DMS53 treated with DMSO at 0.1 percent for 48 hours (cell line): Measurements from ENCODE around the gene VDR.
A peak's percentile ranks its signal among the peaks of the same experiment; 100 is the strongest.

ENCODE experiments used
- DNase-seq: peaks from one replicate; lab custom pipeline; 2025; ENCODE audit not compliant: unreplicated experiment; lab: John Stamatoyannopoulos, UW

The VDR gene

GRCh38 chr12:47833591-47834012 lies 71.2 kb downstream of the VDR start:
- DNase-seq = no peak

GRCh38 chr12:47832263-47832933 lies 72.4 kb downstream of the VDR start:
- no peak for DNase-seq

- DNase-seq = no peak
These were observed 75.2 kb downstream of the VDR start for GRCh38 chr12:47829584-47829983.

- DNase-seq = no peak
These were observed 75.8 kb downstream of the VDR start for GRCh38 chr12:47828976-47829482.

- DNase-seq = no peak
These were observed 76.5 kb downstream of the VDR start for GRCh38 chr12:47828008-47828975.

GRCh38 chr12:47825173-47825639 lies 79.6 kb downstream of the VDR start:
- no peak for DNase-seq

- no peak for DNase-seq
These were observed 80.2 kb downstream of the VDR start for GRCh38 chr12:47824635-47825034.

GRCh38 chr12:47824198-47824597 lies 80.6 kb downstream of the VDR start:
- DNase-seq = no peak

GRCh38 chr12:47823422-47824086 lies 81.2 kb downstream of the VDR start:
- no peak for DNase-seq

GRCh38 chr12:47822863-47823262 lies 81.9 kb downstream of the VDR start:
- no peak for DNase-seq

GRCh38 chr12:47822401-47822800 lies 82.4 kb downstream of the VDR start:
- no peak for DNase-seq

GRCh38 chr12:47821346-47821706 lies 83.5 kb downstream of the VDR start:
- DNase-seq = no peak

GRCh38 chr12:47820631-47821345 lies 84.0 kb downstream of the VDR start:
- DNase-seq = no peak

GRCh38 chr12:47819896-47820630 lies 84.7 kb downstream of the VDR start, which contains the start of gene HDAC7:
Gene HDAC7, minus strand, starts transcription at chr12:47819903. Its CDS starts 118 bp downstream, at chr12:47819785.
- peak; percentile 75 for DNase-seq

GRCh38 chr12:47819138-47819895 lies 85.5 kb downstream of the VDR start:
- peak; percentile 45 for DNase-seq

- no peak for DNase-seq
These were observed 86.2 kb downstream of the VDR start for GRCh38 chr12:47818467-47819137.

- no peak for DNase-seq
These were observed 86.8 kb downstream of the VDR start for GRCh38 chr12:47818007-47818376.

- DNase-seq = no peak
These were observed 87.4 kb downstream of the VDR start for GRCh38 chr12:47817272-47818006.
